C4-2B (cell line): ENCODE results near the gene POLR2B.

Source experiments
- H3K27ac ChIP-seq: fragments of 450-650 bp; 2 replicates; pipeline ENCODE4 v1.5.1; 2017
- CTCF ChIP-seq: fragments of 450-650 bp; conservative IDR thresholded peaks from 2 replicates; pipeline ENCODE4 v1.5.1; 2017; ENCODE audit warnings: mild to moderate bottlenecking
- ZFX ChIP-seq: fragments of 450-650 bp; IDR thresholded peaks from 2 replicates; pipeline ENCODE4 v1.6.1; 2017

Gene POLR2B

GRCh38 chr4:56986952-56987351 lies 8.3 kb downstream of the POLR2B start:
- no peak overlapping the region for H3K27ac ChIP-seq
- TF ChIP-seq CTCF (no peak), ZFX (no peak)

GRCh38 chr4:56990109-56990905 lies 11.6 kb downstream of the POLR2B start:
- TF ChIP-seq ZFX, result no peak
- TF ChIP-seq CTCF, result no peak
- no peak overlapping the region for H3K27ac ChIP-seq

- TF ChIP-seq ZFX, result no peak
- TF ChIP-seq CTCF, result no peak
- H3K27ac ChIP-seq, result peak overlapping the region; percentile 50
Measured at GRCh38 chr4:56995525-56995924, 16.8 kb downstream of the POLR2B start.

DNA sequence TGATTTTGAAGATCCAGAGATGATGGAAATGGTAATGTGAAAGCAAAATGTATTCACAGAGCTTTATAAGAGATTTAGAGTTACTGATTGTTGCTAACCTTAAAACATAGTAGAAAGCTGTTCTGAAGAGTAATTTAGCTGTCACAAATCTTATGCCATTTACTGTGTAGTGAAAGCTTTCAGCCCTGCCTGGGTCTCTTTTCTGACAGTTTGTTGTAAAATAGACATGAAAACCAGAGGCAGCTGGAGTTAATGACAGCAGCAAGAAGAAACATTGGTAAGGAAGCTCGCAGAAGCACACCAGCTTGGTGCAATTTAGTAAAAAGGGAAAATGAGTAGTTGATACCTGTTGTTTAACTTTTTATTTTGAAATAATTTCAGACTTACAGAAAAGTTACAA lies 21.1 kb downstream of the POLR2B start:
- no peak for TF ChIP-seq CTCF
- TF ChIP-seq ZFX, result no peak
- H3K27ac ChIP-seq, result no peak overlapping the region

- H3K27ac ChIP-seq, result no peak overlapping the region
- TF ChIP-seq ZFX (no peak), CTCF (no peak)
Measured at GRCh38 chr4:57013543-57014120, 34.9 kb downstream of the POLR2B start.

- no peak for TF ChIP-seq CTCF
- no peak for TF ChIP-seq ZFX
Measured at GRCh38 chr4:57018980-57019379, 40.3 kb downstream of the POLR2B start.

GRCh38 chr4:57020467-57021101 lies 41.9 kb downstream of the POLR2B start:
- no peak for TF ChIP-seq ZFX
- no peak for TF ChIP-seq CTCF
- no peak overlapping the region for H3K27ac ChIP-seq

More at GRCh38 chr4:57018980-57019379, 40.3 kb downstream of the POLR2B start:
- no peak overlapping the region for H3K27ac ChIP-seq
